Measurements from ENCODE around the gene OR8D2. TPM values are rescaled to one million over a fixed set of nuclear protein-coding genes. Genes with fewer than 3 reads are reported as not detected.

The OR8D2 gene
- total RNA-seq, 1 donor from 2014 or later = not detected

- H3K4me3 ChIP-seq (ENCODE audit: low read depth, low read length) = no peak overlapping the region
- H3K27me3 ChIP-seq (ENCODE audit: control insufficient read depth, insufficient read depth, low read length) = no peaks in the 10 kb centered on the region
- no peak for TF ChIP-seq CTCF (IDR thresholded peaks at IDR 0.05; ENCODE audit: insufficient read depth, low read length, poor library complexity, severe bottlenecking)
- H3K36me3 ChIP-seq (ENCODE audit: control insufficient read depth, insufficient read depth, low read length) = no peaks in the 10 kb centered on the region
- DNase-seq (ENCODE audit: low read depth) = no peak
These were observed 4.9 kb downstream of the OR8D2 start for GRCh38 chr11:124315052-124315451.

GRCh38 chr11:124313849-124314248, 6.1 kb downstream of the OR8D2 start, which contains the start of gene OR8D1:
Gene OR8D1, minus strand, starts transcription at chr11:124313949. Its CDS starts 3,183 bp downstream, at chr11:124310766.
- Histone ChIP-seq H3K36me3 (ENCODE audit: control insufficient read depth, insufficient read depth, low read length) (no peaks in the 10 kb centered on the region), H3K27me3 (ENCODE audit: control insufficient read depth, insufficient read depth, low read length) (no peaks in the 10 kb centered on the region), H3K4me3 (ENCODE audit: low read depth, low read length) (no peak within 1 kb of the TSS)
- no peak for TF ChIP-seq CTCF (IDR thresholded peaks at IDR 0.05; ENCODE audit: insufficient read depth, low read length, poor library complexity, severe bottlenecking)
- no peak for DNase-seq (ENCODE audit: low read depth)

- no peaks in the 10 kb centered on the region for H3K36me3 ChIP-seq (ENCODE audit: control insufficient read depth, insufficient read depth, low read length)
- no peak for TF ChIP-seq CTCF (IDR thresholded peaks at IDR 0.05; ENCODE audit: insufficient read depth, low read length, poor library complexity, severe bottlenecking)
- H3K4me3 ChIP-seq (ENCODE audit: low read depth, low read length) = no peak overlapping the region
- DNase-seq (ENCODE audit: low read depth) = no peak
- no peaks in the 10 kb centered on the region for H3K27me3 ChIP-seq (ENCODE audit: control insufficient read depth, insufficient read depth, low read length)
These were observed 6.9 kb downstream of the OR8D2 start for GRCh38 chr11:124313131-124313530.

GRCh38 chr11:124311670-124312069, 8.3 kb downstream of the OR8D2 start:
- no peak for TF ChIP-seq CTCF (IDR thresholded peaks at IDR 0.05; ENCODE audit: insufficient read depth, low read length, poor library complexity, severe bottlenecking)
- H3K27me3 ChIP-seq (ENCODE audit: control insufficient read depth, insufficient read depth, low read length) = no peaks in the 10 kb centered on the region
- DNase-seq (ENCODE audit: low read depth) = no peak
- no peak overlapping the region for H3K4me3 ChIP-seq (ENCODE audit: low read depth, low read length)
- no peaks in the 10 kb centered on the region for H3K36me3 ChIP-seq (ENCODE audit: control insufficient read depth, insufficient read depth, low read length)

- no peaks in the 10 kb centered on the region for H3K36me3 ChIP-seq (ENCODE audit: control insufficient read depth, insufficient read depth, low read length)
- no peak for TF ChIP-seq CTCF (IDR thresholded peaks at IDR 0.05; ENCODE audit: insufficient read depth, low read length, poor library complexity, severe bottlenecking)
- no peak overlapping the region for H3K4me3 ChIP-seq (ENCODE audit: low read depth, low read length)
- H3K27me3 ChIP-seq (ENCODE audit: control insufficient read depth, insufficient read depth, low read length) = no peaks in the 10 kb centered on the region
- DNase-seq (ENCODE audit: low read depth) = no peak
These were observed 8.7 kb downstream of the OR8D2 start for GRCh38 chr11:124311269-124311668.

GRCh38 chr11:124310721-124311120, 9.3 kb downstream of the OR8D2 start:
- Histone ChIP-seq H3K36me3 (ENCODE audit: control insufficient read depth, insufficient read depth, low read length) (no peaks in the 10 kb centered on the region), H3K27me3 (ENCODE audit: control insufficient read depth, insufficient read depth, low read length) (no peaks in the 10 kb centered on the region), H3K4me3 (ENCODE audit: low read depth, low read length) (no peak overlapping the region)
- no peak for TF ChIP-seq CTCF (IDR thresholded peaks at IDR 0.05; ENCODE audit: insufficient read depth, low read length, poor library complexity, severe bottlenecking)
- no peak for DNase-seq (ENCODE audit: low read depth)

All from kidney epithelial cell (primary cell).